Measurements from ENCODE around the gene LRRK1.

The LRRK1 gene

GRCh38 chr15:100900136-100900794 lies 18.9 kb upstream of the LRRK1 start:
- Histone ChIP-seq H3K27me3 (ENCODE audit: control insufficient read depth in 1 of 2, insufficient read depth in 2 of 2, low read length in 2 of 2) (no peaks in the 10 kb centered on the region), H3K27ac (ENCODE audit: low read depth, low read length) (no peak overlapping the region), H3K9ac (ENCODE audit: low read depth in 1 of 2, low read length in 2 of 2) (no peak overlapping the region), H3K4me1 (ENCODE audit: control insufficient read depth in 1 of 2, insufficient read depth in 2 of 2, low read length in 2 of 2) (peaks cover 20 to 28% of the 10 kb centered on the region in 2 donors), H3K4me3 (ENCODE audit: low read depth in 1 of 2, low read length in 2 of 2) (no peak overlapping the region), H3K36me3 (ENCODE audit: control insufficient read depth in 1 of 2, insufficient read depth in 2 of 2, low read length in 2 of 2) (no peaks in the 10 kb centered on the region), H3K9me3 (ENCODE audit: control insufficient read depth in 1 of 2, low read length in 2 of 2) (peaks cover 0 to 4% of the 10 kb centered on the region in 2 donors)

GRCh38 chr15:100900795-100901169 lies 18.4 kb upstream of the LRRK1 start:
- H3K9me3 ChIP-seq (ENCODE audit: control insufficient read depth in 1 of 2, low read length in 2 of 2) = peaks cover 0 to 4% of the 10 kb centered on the region in 2 donors
- no peak overlapping the region for H3K9ac ChIP-seq (ENCODE audit: low read depth in 1 of 2, low read length in 2 of 2)
- H3K27me3 ChIP-seq (ENCODE audit: control insufficient read depth in 1 of 2, insufficient read depth in 2 of 2, low read length in 2 of 2) = no peaks in the 10 kb centered on the region
- H3K4me1 ChIP-seq (ENCODE audit: control insufficient read depth in 1 of 2, insufficient read depth in 2 of 2, low read length in 2 of 2) = peaks cover 20 to 28% of the 10 kb centered on the region in 2 donors
- no peaks in the 10 kb centered on the region for H3K36me3 ChIP-seq (ENCODE audit: control insufficient read depth in 1 of 2, insufficient read depth in 2 of 2, low read length in 2 of 2)
- no peak overlapping the region for H3K27ac ChIP-seq (ENCODE audit: low read depth, low read length)
- no peak overlapping the region for H3K4me3 ChIP-seq (ENCODE audit: low read depth in 1 of 2, low read length in 2 of 2)

GRCh38 chr15:100901296-100901695 lies 17.9 kb upstream of the LRRK1 start:
- Histone ChIP-seq H3K36me3 (ENCODE audit: control insufficient read depth in 1 of 2, insufficient read depth in 2 of 2, low read length in 2 of 2) (no peaks in the 10 kb centered on the region), H3K4me1 (ENCODE audit: control insufficient read depth in 1 of 2, insufficient read depth in 2 of 2, low read length in 2 of 2) (peaks cover 20 to 28% of the 10 kb centered on the region in 2 donors), H3K4me3 (ENCODE audit: low read depth in 1 of 2, low read length in 2 of 2) (no peak overlapping the region), H3K27me3 (ENCODE audit: control insufficient read depth in 1 of 2, insufficient read depth in 2 of 2, low read length in 2 of 2) (no peaks in the 10 kb centered on the region), H3K9ac (ENCODE audit: low read depth in 1 of 2, low read length in 2 of 2) (no peak overlapping the region), H3K27ac (ENCODE audit: low read depth, low read length) (no peak overlapping the region), H3K9me3 (ENCODE audit: control insufficient read depth in 1 of 2, low read length in 2 of 2) (peaks cover 0 to 4% of the 10 kb centered on the region in 2 donors)

- Histone ChIP-seq H3K9ac (ENCODE audit: low read depth in 1 of 2, low read length in 2 of 2) (peak overlapping the region; percentile 15 to 36), H3K4me1 (ENCODE audit: control insufficient read depth in 1 of 2, insufficient read depth in 2 of 2, low read length in 2 of 2) (peaks cover 20 to 28% of the 10 kb centered on the region in 2 donors), H3K9me3 (ENCODE audit: control insufficient read depth in 1 of 2, low read length in 2 of 2) (peaks cover 0 to 4% of the 10 kb centered on the region in 2 donors), H3K27me3 (ENCODE audit: control insufficient read depth in 1 of 2, insufficient read depth in 2 of 2, low read length in 2 of 2) (no peaks in the 10 kb centered on the region), H3K27ac (ENCODE audit: low read depth, low read length) (no peak overlapping the region), H3K4me3 (ENCODE audit: low read depth in 1 of 2, low read length in 2 of 2) (peak overlapping the region; percentile 55 to 58), H3K36me3 (ENCODE audit: control insufficient read depth in 1 of 2, insufficient read depth in 2 of 2, low read length in 2 of 2) (no peaks in the 10 kb centered on the region)
These were observed 17.3 kb upstream of the LRRK1 start for GRCh38 chr15:100901702-100902435.

GRCh38 chr15:100902436-100903167 lies 16.6 kb upstream of the LRRK1 start:
- H3K27ac ChIP-seq (ENCODE audit: low read depth, low read length) = no peak overlapping the region
- no peaks in the 10 kb centered on the region for H3K36me3 ChIP-seq (ENCODE audit: control insufficient read depth in 1 of 2, insufficient read depth in 2 of 2, low read length in 2 of 2)
- H3K9ac ChIP-seq (ENCODE audit: low read depth in 1 of 2, low read length in 2 of 2) = peak overlapping the region; percentile 15 to 36
- H3K4me3 ChIP-seq (ENCODE audit: low read depth in 1 of 2, low read length in 2 of 2) = peak overlapping the region; percentile 55 to 58
- H3K27me3 ChIP-seq (ENCODE audit: control insufficient read depth in 1 of 2, insufficient read depth in 2 of 2, low read length in 2 of 2) = no peaks in the 10 kb centered on the region
- peaks cover 20 to 28% of the 10 kb centered on the region in 2 donors for H3K4me1 ChIP-seq (ENCODE audit: control insufficient read depth in 1 of 2, insufficient read depth in 2 of 2, low read length in 2 of 2)
- peaks cover 0 to 4% of the 10 kb centered on the region in 2 donors for H3K9me3 ChIP-seq (ENCODE audit: control insufficient read depth in 1 of 2, low read length in 2 of 2)

GRCh38 chr15:100903168-100903554 lies 16.0 kb upstream of the LRRK1 start:
- peaks cover 0 to 4% of the 10 kb centered on the region in 2 donors for H3K9me3 ChIP-seq (ENCODE audit: control insufficient read depth in 1 of 2, low read length in 2 of 2)
- H3K4me1 ChIP-seq (ENCODE audit: control insufficient read depth in 1 of 2, insufficient read depth in 2 of 2, low read length in 2 of 2) = peaks cover 20 to 28% of the 10 kb centered on the region in 2 donors
- no peaks in the 10 kb centered on the region for H3K27me3 ChIP-seq (ENCODE audit: control insufficient read depth in 1 of 2, insufficient read depth in 2 of 2, low read length in 2 of 2)
- no peak overlapping the region for H3K27ac ChIP-seq (ENCODE audit: low read depth, low read length)
- no peak overlapping the region for H3K9ac ChIP-seq (ENCODE audit: low read depth in 1 of 2, low read length in 2 of 2)
- no peaks in the 10 kb centered on the region for H3K36me3 ChIP-seq (ENCODE audit: control insufficient read depth in 1 of 2, insufficient read depth in 2 of 2, low read length in 2 of 2)
- H3K4me3 ChIP-seq (ENCODE audit: low read depth in 1 of 2, low read length in 2 of 2) = no peak overlapping the region

- H3K4me3 ChIP-seq (ENCODE audit: low read depth in 1 of 2, low read length in 2 of 2) = no peak overlapping the region
- H3K4me1 ChIP-seq (ENCODE audit: control insufficient read depth in 1 of 2, insufficient read depth in 2 of 2, low read length in 2 of 2) = peaks cover 11 to 19% of the 10 kb centered on the region in 2 donors
- no peaks in the 10 kb centered on the region for H3K27me3 ChIP-seq (ENCODE audit: control insufficient read depth in 1 of 2, insufficient read depth in 2 of 2, low read length in 2 of 2)
- peaks cover 0 to 7% of the 10 kb centered on the region in 2 donors for H3K36me3 ChIP-seq (ENCODE audit: control insufficient read depth in 1 of 2, insufficient read depth in 2 of 2, low read length in 2 of 2)
- no peak overlapping the region for H3K27ac ChIP-seq (ENCODE audit: low read depth, low read length)
- H3K9ac ChIP-seq (ENCODE audit: low read depth in 1 of 2, low read length in 2 of 2) = no peak overlapping the region
- H3K9me3 ChIP-seq (ENCODE audit: control insufficient read depth in 1 of 2, low read length in 2 of 2) = peaks cover 0 to 4% of the 10 kb centered on the region in 2 donors
These were observed 13.3 kb upstream of the LRRK1 start for GRCh38 chr15:100905850-100906249.

- H3K4me1 ChIP-seq (ENCODE audit: control insufficient read depth in 1 of 2, insufficient read depth in 2 of 2, low read length in 2 of 2) = no peaks in the 10 kb centered on the region
- no peak overlapping the region for H3K27ac ChIP-seq (ENCODE audit: low read depth, low read length)
- peaks cover 0 to 4% of the 10 kb centered on the region in 2 donors for H3K9me3 ChIP-seq (ENCODE audit: control insufficient read depth in 1 of 2, low read length in 2 of 2)
- H3K36me3 ChIP-seq (ENCODE audit: control insufficient read depth in 1 of 2, insufficient read depth in 2 of 2, low read length in 2 of 2) = peaks cover 0 to 7% of the 10 kb centered on the region in 2 donors
- no peak overlapping the region for H3K9ac ChIP-seq (ENCODE audit: low read depth in 1 of 2, low read length in 2 of 2)
- no peaks in the 10 kb centered on the region for H3K27me3 ChIP-seq (ENCODE audit: control insufficient read depth in 1 of 2, insufficient read depth in 2 of 2, low read length in 2 of 2)
- no peak overlapping the region for H3K4me3 ChIP-seq (ENCODE audit: low read depth in 1 of 2, low read length in 2 of 2)
These were observed 10.7 kb upstream of the LRRK1 start for GRCh38 chr15:100908466-100908865.

- peaks cover 0 to 3% of the 10 kb centered on the region in 2 donors for H3K9me3 ChIP-seq (ENCODE audit: control insufficient read depth in 1 of 2, low read length in 2 of 2)
- H3K9ac ChIP-seq (ENCODE audit: low read depth in 1 of 2, low read length in 2 of 2) = no peak overlapping the region
- H3K27ac ChIP-seq (ENCODE audit: low read depth, low read length) = no peak overlapping the region
- peaks cover 0 to 7% of the 10 kb centered on the region in 2 donors for H3K36me3 ChIP-seq (ENCODE audit: control insufficient read depth in 1 of 2, insufficient read depth in 2 of 2, low read length in 2 of 2)
- no peaks in the 10 kb centered on the region for H3K4me1 ChIP-seq (ENCODE audit: control insufficient read depth in 1 of 2, insufficient read depth in 2 of 2, low read length in 2 of 2)
- no peaks in the 10 kb centered on the region for H3K27me3 ChIP-seq (ENCODE audit: control insufficient read depth in 1 of 2, insufficient read depth in 2 of 2, low read length in 2 of 2)
- no peak overlapping the region for H3K4me3 ChIP-seq (ENCODE audit: low read depth in 1 of 2, low read length in 2 of 2)
These were observed 9.6 kb upstream of the LRRK1 start for GRCh38 chr15:100909565-100909964.

All from duodenal mucosa (tissue), 2 donors.